GM10266 (cell line): ENCODE data around the gene NCAPD2.

ENCODE experiments used
- DNase-seq: peaks from one replicate; pipeline ENCODE4 v3.0.0; 2012; ENCODE audit errors: extremely low spot score
- TF ChIP-seq, protein P1 (sequence below): IDR thresholded peaks from 2 replicates; pipeline ENCODE4 v1.5.1; 2012; ENCODE audit warnings: mild to moderate bottlenecking, low read depth; ENCODE audit not compliant: control insufficient read depth, insufficient read depth; ENCODE audit errors: missing control alignments

NCAPD2 gene

DNA sequence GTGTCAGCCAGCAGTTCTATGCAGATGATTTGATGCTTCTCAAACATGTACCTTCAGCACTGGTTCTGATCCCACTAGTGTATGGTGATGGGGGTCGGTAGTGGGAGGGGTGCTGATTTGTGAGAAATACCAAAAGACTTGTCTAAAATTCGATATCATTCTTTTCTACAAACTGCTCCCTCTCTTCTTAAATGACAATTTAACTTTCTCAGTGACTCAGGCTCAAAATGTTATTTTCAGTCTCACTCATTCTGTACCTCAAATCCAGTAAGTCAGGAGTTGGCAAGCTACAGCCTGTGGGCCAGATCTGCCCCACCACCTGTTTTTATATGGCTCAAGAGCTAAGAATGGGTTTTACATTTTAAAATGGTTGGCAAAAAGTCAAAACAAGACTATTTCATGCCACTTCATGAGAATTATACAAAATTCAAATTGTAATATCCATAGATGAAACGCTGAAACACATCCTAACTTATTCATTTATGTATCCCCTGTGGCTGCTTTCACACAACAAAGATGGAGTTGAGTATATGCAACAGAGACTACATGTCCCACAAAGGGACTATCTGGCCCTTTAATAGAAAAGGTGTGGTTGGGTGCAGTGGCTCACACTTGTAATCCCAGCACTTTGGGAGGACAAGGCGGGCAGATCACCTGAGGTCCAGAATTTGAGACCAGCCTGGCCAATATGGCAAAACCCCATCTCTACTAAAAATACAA, 80.8 kb downstream of the NCAPD2 start:
- TF ChIP-seq, protein P1, sequence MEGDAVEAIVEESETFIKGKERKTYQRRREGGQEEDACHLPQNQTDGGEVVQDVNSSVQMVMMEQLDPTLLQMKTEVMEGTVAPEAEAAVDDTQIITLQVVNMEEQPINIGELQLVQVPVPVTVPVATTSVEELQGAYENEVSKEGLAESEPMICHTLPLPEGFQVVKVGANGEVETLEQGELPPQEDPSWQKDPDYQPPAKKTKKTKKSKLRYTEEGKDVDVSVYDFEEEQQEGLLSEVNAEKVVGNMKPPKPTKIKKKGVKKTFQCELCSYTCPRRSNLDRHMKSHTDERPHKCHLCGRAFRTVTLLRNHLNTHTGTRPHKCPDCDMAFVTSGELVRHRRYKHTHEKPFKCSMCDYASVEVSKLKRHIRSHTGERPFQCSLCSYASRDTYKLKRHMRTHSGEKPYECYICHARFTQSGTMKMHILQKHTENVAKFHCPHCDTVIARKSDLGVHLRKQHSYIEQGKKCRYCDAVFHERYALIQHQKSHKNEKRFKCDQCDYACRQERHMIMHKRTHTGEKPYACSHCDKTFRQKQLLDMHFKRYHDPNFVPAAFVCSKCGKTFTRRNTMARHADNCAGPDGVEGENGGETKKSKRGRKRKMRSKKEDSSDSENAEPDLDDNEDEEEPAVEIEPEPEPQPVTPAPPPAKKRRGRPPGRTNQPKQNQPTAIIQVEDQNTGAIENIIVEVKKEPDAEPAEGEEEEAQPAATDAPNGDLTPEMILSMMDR, result no peak
- DNase-seq, result no peak

DNA sequence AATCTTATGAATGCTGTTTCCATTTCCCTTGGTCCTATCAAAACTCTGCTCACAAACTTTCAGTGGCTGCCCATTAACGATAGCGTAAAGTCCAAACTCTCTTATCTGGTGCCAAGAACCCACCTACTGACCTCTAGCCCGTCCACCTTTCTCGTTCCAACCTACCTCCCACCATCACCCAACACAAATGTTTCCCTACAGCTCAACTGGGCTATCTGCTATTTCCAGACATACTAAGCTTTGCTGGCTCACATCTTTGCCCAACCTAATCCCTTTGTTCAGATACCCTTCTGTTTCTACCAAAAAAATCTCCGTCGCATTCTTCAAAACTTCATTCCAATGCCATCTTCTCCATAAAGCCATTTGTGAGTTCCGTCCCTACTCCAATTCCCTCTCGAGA, 81.7 kb downstream of the NCAPD2 start:
- DNase-seq, result no peak
- TF ChIP-seq, protein P1, result no peak
